HG03025 (cell line): ENCODE measurements around the gene SNED1.
A peak's percentile ranks its signal among the peaks of the same experiment; 100 is the strongest.
"Not testable (repeated sequence)": the region's sequence is repeated elsewhere in the genome, so short reads cannot be mapped to it uniquely, and the experiment has no call there.

Experiments used
- ATAC-seq: cut with Tn5 transposase; IDR thresholded peaks from one replicate; pipeline ENCODE4 v1.9.1; 2021; ENCODE audit warnings: mild to moderate bottlenecking, moderate library complexity; ENCODE audit not compliant: unreplicated experiment, low FRiP score

Gene SNED1

GRCh38 chr2:240972201-240972600 lies 26.2 kb upstream of the SNED1 start:
- ATAC-seq, result no peak

DNA sequence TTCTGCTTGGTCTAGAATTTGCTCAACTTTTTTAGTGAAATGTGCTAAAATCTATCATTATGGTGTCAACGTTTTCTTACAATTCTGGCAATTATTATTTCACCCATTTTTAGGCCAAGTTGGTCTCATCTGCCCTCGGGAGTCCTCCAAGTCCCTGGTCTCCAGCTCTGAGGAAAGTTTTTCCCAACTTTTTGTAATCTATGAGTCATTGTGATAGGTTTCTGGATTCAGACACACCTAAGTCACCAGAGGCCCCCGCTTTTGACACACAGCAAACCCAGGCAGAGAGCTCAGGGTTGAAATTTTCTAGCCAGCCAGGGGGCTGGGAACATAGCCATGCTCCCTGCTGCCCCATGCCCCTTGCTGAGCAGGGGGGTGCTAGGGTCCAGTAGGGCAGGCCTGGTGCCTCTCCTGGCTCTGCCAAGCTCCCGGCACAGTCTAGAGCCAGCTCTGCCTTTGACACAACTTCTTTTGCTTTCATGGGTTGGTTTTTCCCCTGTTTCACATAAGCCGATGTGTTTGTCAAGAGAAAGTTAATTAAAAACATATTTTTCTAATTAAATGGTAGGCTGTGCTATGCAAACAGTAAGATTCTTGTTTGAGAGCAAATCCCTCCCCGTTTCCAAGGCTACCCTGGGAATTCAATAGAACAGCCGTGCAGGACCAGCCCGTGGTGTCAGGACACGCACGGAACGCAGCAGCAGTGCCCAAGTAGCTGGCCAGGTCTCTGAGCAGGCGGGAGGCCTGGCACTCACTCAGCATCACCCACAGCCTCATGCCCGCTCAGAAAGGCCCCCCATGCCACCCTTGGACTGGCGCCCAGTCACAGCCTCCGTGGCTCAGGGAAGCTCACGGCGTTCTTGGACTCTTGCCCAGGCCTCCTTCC lies 25.5 kb upstream of the SNED1 start:
- no peak for ATAC-seq

DNA sequence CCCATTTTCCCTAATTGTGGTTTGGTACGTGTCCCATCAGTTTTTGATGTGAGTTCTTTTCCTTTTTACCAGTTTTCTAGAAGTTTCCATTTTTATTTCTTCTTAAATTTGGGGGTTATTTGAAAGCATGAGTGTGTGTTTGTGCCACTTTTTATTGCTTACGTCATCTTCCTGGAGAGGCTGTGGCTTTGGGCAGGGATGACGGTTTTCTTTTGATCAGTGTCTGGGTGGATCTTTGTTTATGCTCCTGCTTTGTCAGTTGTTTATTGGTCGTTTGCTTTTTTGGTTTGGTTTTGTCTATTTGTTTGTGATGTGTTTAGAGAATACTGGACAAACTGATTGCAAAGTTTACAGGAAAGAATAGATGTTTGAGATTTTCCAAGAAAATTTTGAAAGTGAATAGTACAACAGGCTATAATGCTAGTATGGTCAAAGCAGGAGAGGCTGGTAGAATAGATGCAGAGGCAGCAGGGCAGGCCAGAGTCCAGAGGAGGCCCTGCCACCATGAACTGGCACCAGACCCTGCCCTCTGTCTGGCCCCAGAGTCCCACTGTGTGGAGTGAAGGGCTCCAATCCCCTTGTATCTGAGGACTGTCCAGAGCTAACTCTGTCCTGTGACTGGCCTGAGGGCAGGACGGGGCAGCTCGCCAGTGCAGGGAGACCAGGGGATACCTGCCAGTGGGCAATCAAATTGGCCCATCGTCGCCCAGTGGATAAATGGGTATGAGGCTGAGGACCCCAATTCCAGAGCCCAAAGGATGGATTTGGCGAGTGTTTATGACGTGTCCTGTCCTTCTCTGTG lies 23.4 kb upstream of the SNED1 start:
- ATAC-seq, result no peak

- ATAC-seq, result not testable (repeated sequence)
Measured at GRCh38 chr2:240975903-240976302, 22.5 kb upstream of the SNED1 start.

DNA sequence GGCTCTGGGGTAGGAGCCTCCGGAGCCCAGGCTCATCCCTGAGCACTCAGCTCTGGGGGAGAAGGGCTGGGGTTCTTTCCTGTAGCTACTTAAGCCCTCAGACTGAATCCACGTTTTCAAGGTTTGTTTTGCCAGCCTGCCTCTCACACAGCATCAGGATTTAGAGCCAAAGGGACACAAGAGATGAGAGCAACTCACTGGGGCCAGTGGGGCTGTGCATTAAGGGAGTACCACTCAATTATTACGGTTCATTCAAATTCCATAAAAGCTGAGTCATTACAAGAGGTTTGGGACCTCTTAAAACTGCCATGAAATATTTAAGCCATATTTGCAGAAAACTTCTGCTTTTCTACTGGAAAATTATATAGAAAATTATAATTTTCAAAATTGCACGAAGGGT lies 17.1 kb upstream of the SNED1 start:
- no peak for ATAC-seq

GRCh38 chr2:240981871-240982800 lies 16.3 kb upstream of the SNED1 start:
- no peak for ATAC-seq

- no peak for ATAC-seq
Measured at GRCh38 chr2:240982821-240983281, 15.6 kb upstream of the SNED1 start.

- peak; percentile 49 for ATAC-seq
Measured at GRCh38 chr2:240983361-240983995, 14.9 kb upstream of the SNED1 start.

- no peak for ATAC-seq
Measured at GRCh38 chr2:240983996-240984498, 14.4 kb upstream of the SNED1 start.

- ATAC-seq, result no peak
Measured at GRCh38 chr2:240985881-240986786, 12.3 kb upstream of the SNED1 start.

- no peak for ATAC-seq
Measured at GRCh38 chr2:240986787-240987411, 11.5 kb upstream of the SNED1 start.

- no peak for ATAC-seq
Measured at GRCh38 chr2:240987588-240987987, 10.8 kb upstream of the SNED1 start.

- ATAC-seq, result no peak
Measured at GRCh38 chr2:240988146-240988545, 10.3 kb upstream of the SNED1 start.

- no peak for ATAC-seq
Measured at GRCh38 chr2:240988571-240989271, 9.7 kb upstream of the SNED1 start.

DNA sequence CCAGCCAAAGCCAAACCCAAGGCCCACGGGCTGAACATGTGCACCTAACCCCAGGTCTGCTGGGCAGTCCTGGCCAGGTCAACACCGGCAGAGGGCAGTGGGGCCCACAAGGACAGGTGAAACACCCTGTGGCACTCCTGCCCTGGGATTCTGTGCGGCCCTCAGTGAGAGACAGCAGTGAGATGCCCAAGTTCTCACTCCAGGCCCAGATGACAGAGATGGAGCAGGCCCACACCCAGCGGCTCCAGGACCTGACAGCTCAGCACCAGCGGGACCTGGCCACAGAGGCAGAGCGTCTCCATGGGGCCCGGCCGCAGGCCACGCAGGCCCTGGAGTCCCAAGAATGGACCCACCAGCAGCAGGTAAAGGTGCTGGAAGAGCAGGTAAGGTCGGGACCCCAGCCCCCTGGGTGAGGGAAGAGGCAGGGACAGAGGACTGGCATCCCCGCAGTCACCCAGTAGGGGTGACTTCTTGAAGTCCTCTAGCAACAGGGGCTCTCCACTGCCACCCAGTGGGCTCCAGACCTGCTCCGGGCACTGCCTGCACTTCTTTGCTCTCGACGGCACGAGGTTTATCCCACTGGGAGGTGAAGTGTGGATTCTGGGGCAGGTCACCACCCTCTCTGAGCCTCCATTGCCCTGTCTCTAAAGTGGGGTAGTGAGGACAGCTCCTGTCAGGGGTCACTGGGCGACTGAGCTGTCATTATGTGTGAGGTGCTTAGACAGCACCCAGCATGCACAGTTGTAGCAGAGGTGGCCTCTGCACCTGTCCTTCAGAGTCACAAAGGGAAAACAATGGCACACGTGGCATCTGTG lies 8.8 kb upstream of the SNED1 start:
- ATAC-seq, result no peak

DNA sequence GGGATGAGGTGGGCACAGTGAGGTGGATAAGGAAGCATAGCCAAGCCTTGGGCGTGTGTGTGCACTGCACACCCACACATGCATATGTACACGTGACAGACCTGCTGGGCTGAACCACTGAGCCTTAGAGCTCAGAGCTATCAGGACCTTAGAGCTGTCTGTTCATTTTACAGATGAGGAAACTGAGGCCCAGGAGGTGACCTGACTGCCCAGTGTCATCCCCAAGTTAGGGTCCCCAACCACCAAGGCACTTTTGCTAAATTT lies 8.2 kb upstream of the SNED1 start:
- ATAC-seq, result no peak

DNA sequence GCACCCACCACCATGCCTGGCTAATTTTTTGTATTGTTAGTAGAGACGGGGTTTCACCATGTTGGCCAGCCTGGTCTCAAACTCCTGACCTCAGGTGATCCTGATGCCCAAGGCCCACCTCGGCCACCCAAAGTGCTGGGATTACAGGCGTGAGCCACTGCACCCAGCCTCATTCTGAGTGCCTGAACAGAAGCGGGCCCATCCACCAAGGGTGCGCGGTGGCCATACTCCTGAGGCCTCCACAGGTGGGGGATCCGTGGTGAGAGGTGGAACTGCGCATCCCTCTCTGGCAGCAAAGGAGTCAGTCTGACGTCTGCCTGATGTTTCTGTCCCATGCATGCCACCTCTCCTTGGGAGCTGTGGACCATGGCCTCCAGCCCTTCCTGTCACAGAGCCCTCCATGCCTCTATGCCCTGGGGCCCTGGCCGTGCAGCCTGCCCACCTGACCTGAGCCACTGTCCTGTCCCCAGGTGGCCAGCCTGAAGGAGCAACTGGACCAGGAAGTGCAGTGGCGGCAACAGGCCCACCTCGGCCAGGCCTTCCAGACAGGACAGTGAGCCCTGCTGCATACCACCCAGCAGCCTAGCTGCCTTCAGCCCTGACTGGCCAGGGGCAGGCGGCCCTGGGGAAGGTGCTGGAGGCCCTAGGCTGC lies 7.6 kb upstream of the SNED1 start:
- no peak for ATAC-seq
